GM12892 (cell line): ENCODE data around the gene ARHGEF25.

Experiments
- POLR2A ChIP-seq: IDR thresholded peaks from 2 replicates; pipeline ENCODE4 v1.6.1; 2011; ENCODE audit warnings: low read depth, low read length, control low read depth
- POLR2AphosphoS5 ChIP-seq: IDR thresholded peaks from 2 replicates; pipeline ENCODE4 v1.6.1; 2011; ENCODE audit warnings: low read depth, low read length, control low read depth
- TAF1 ChIP-seq: IDR thresholded peaks from 2 replicates; pipeline ENCODE4 v1.6.1; 2011; ENCODE audit warnings: low read depth, mild to moderate bottlenecking, control low read depth, low read length, borderline replicate concordance

- TF ChIP-seq TAF1 (no peak), POLR2AphosphoS5 (no peak), POLR2A (no peak)
Observed at GRCh38 chr12:57590479-57590863, 20.8 kb upstream of the ARHGEF25 start.
